Suprapubic skin (tissue), 4 donors: ENCODE results near the gene ARSJ. TPM values are rescaled to one million over a fixed set of nuclear protein-coding genes. Genes with fewer than 3 reads are reported as not detected.
A peak's percentile ranks its signal among the peaks of the same experiment; 100 is the strongest.

Source experiments
- DNase-seq, 2 donors: peaks; one replicate each; pipeline ENCODE4 v3.0.0-alpha.2; 2019; ENCODE audit warnings: low spot score in 2 of 2
- H3K27ac ChIP-seq: fragments of 200-600 bp; sonication (generic); one replicate; pipeline ENCODE4 v1.5.1; 2019
- H3K27me3 ChIP-seq: fragments of 200-600 bp; sonication (generic); one replicate; pipeline ENCODE4 v1.5.1; 2019
- H3K36me3 ChIP-seq: fragments of 200-600 bp; sonication (generic); one replicate; pipeline ENCODE4 v1.5.1; 2019
- H3K4me1 ChIP-seq: fragments of 200-600 bp; sonication (generic); one replicate; pipeline ENCODE4 v1.5.1; 2019
- H3K4me3 ChIP-seq: fragments of 200-600 bp; sonication (generic); one replicate; pipeline ENCODE4 v1.5.1; 2019; ENCODE audit warnings: mild to moderate bottlenecking
- H3K9me3 ChIP-seq: fragments of 200-600 bp; sonication (generic); one replicate; pipeline ENCODE4 v1.5.1; 2019
- CTCF ChIP-seq, 2 donors: fragments of 200-600 bp in 1 of 2; fragments of 450-650 bp in 1 of 2; sonication (generic) in 1 of 2; IDR thresholded peaks; one replicate each; pipeline ENCODE4 v1.5.1; 2016 to 2019; ENCODE audit warnings: antibody characterized with exemption in 2 of 2, mild to moderate bottlenecking in 1 of 2, moderate library complexity in 1 of 2
- EP300 ChIP-seq: sonication (generic); formaldehyde crosslinking; IDR thresholded peaks from one replicate; pipeline ENCODE4 v1.6.1; 2017; ENCODE audit warnings: antibody characterized with exemption
- POLR2A ChIP-seq, 2 donors: fragments of 450-650 bp; IDR thresholded peaks; one replicate each; pipeline ENCODE4 v1.6.1; 2017; ENCODE audit warnings: antibody characterized with exemption in 2 of 2, mild to moderate bottlenecking in 2 of 2, moderate library complexity in 2 of 2
- POLR2AphosphoS5 ChIP-seq, 3 donors: sonication (generic); formaldehyde crosslinking; IDR thresholded peaks; one replicate each; pipeline ENCODE4 v1.6.1; 2017; ENCODE audit warnings: antibody characterized with exemption in 3 of 3
- WGBS: methylation state at CpG from one replicate; pipeline ENCODE4 v1.1.5; 2018; 5-methylcytosine and 5-hydroxymethylcytosine counted together
- total RNA-seq, 4 donors: library from RNA; depleted of rRNA; stranded (reverse); fragments of >200 nt; gene quantifications; one replicate each; pipeline ENCODE4 v1.1.0, GENCODE V29; 2016

ARSJ gene
- total RNA-seq, 4 donors from 2014 or later: 1.6 to 3.9 (median 3.2) TPM

- Histone ChIP-seq H3K36me3 (no peaks in the 10 kb centered on the region), H3K27me3 (no peaks in the 10 kb centered on the region), H3K4me3 (no peak overlapping the region), H3K4me1 (peaks cover 18% of the 10 kb centered on the region), H3K9me3 (no peaks in the 10 kb centered on the region), H3K27ac (no peak overlapping the region)
- no peak for DNase-seq
- TF ChIP-seq EP300 (no peak), POLR2AphosphoS5 (IDR thresholded peaks at IDR 0.05) (no peak)
- WGBS: 91% methylated on average over 4 of the region's 4 CpGs
These were observed 2.7 kb upstream of the ARSJ start for GRCh38 chr4:113982181-113982580.

GRCh38 chr4:113981591-113981990 lies 2.1 kb upstream of the ARSJ start:
- Histone ChIP-seq H3K9me3 (no peaks in the 10 kb centered on the region), H3K4me3 (no peak overlapping the region), H3K27ac (no peak overlapping the region), H3K4me1 (peaks cover 18% of the 10 kb centered on the region), H3K36me3 (no peaks in the 10 kb centered on the region), H3K27me3 (no peaks in the 10 kb centered on the region)
- no peak for TF ChIP-seq CTCF (IDR thresholded peaks at IDR 0.05)
- no peak for TF ChIP-seq POLR2A (IDR thresholded peaks at IDR 0.05)
- no peak for TF ChIP-seq POLR2AphosphoS5 (IDR thresholded peaks at IDR 0.05)
- no peak for TF ChIP-seq EP300
- no peak for DNase-seq
- 80% methylated on average over 2 of the region's 2 CpGs for WGBS

- Histone ChIP-seq H3K4me3 (peak overlapping the region; percentile 62), H3K27me3 (no peaks in the 10 kb centered on the region), H3K9me3 (no peaks in the 10 kb centered on the region), H3K36me3 (no peaks in the 10 kb centered on the region), H3K27ac (peak overlapping the region; percentile 71), H3K4me1 (peaks cover 21% of the 10 kb centered on the region)
- WGBS: 6% methylated on average over 17 of the region's 17 CpGs
- no peak for DNase-seq
- TF ChIP-seq POLR2A (IDR thresholded peaks at IDR 0.05): no peak
- no peak for TF ChIP-seq POLR2AphosphoS5 (IDR thresholded peaks at IDR 0.05)
- no peak for TF ChIP-seq EP300
- TF ChIP-seq CTCF (IDR thresholded peaks at IDR 0.05): no peak
These were observed 613 bp upstream of the ARSJ start for GRCh38 chr4:113979905-113980615.

- Histone ChIP-seq H3K4me1 (peaks cover 21% of the 10 kb centered on the region), H3K27ac (peak overlapping the region; percentile 71), H3K4me3 (peak overlapping the region; percentile 62), H3K27me3 (no peaks in the 10 kb centered on the region), H3K9me3 (no peaks in the 10 kb centered on the region), H3K36me3 (no peaks in the 10 kb centered on the region)
- no peak for DNase-seq
- no peak for TF ChIP-seq CTCF (IDR thresholded peaks at IDR 0.05)
- TF ChIP-seq POLR2AphosphoS5 (IDR thresholded peaks at IDR 0.05): no peak
- TF ChIP-seq POLR2A (IDR thresholded peaks at IDR 0.05): no peak
- TF ChIP-seq EP300: no peak
- 33% methylated on average over 18 of the region's 18 CpGs for WGBS
These were observed 793 bp downstream of the ARSJ start for GRCh38 chr4:113978561-113979147.

- WGBS: 58% methylated on average over 2 of the region's 2 CpGs
- no peak for TF ChIP-seq EP300
- TF ChIP-seq POLR2A (IDR thresholded peaks at IDR 0.05): no peak
- TF ChIP-seq POLR2AphosphoS5 (IDR thresholded peaks at IDR 0.05): no peak
- TF ChIP-seq CTCF (IDR thresholded peaks at IDR 0.05): no peak
- Histone ChIP-seq H3K4me1 (peaks cover 21% of the 10 kb centered on the region), H3K27ac (peak overlapping the region; percentile 71), H3K4me3 (peak overlapping the region; percentile 62), H3K9me3 (no peaks in the 10 kb centered on the region), H3K27me3 (no peaks in the 10 kb centered on the region), H3K36me3 (no peaks in the 10 kb centered on the region)
- no peak for DNase-seq
These were observed 1.3 kb downstream of the ARSJ start for GRCh38 chr4:113978105-113978504.
